D721Med (cell line): ENCODE measurements around the gene GDPD5.
"Not testable (repeated sequence)": the region's sequence is repeated elsewhere in the genome, so short reads cannot be mapped to it uniquely, and the experiment has no call there.

ENCODE experiments used
- DNase-seq: peaks from one replicate; pipeline ENCODE4 v3.0.0; 2011; ENCODE audit warnings: low spot score; ENCODE audit not compliant: insufficient read length
- FAIRE-seq: peaks from 2 replicates; lab custom pipeline; 2011; peaks lifted over from hg19 to GRCh38; lab: Jason Lieb, UNC
- CTCF ChIP-seq: IDR thresholded peaks from 2 replicates; pipeline ENCODE4 v1.5.1; 2012; ENCODE audit warnings: mild to moderate bottlenecking, control low read depth; ENCODE audit not compliant: insufficient read depth; ENCODE audit errors: missing control alignments

Gene GDPD5

GRCh38 chr11:75413864-75414263 lies 111.9 kb downstream of the GDPD5 start:
- DNase-seq = no peak
- no peak for TF ChIP-seq CTCF

GRCh38 chr11:75413146-75413545 lies 112.6 kb downstream of the GDPD5 start:
- DNase-seq, FAIRE-seq: not testable (repeated sequence)

More at GRCh38 chr11:75413864-75414263, 111.9 kb downstream of the GDPD5 start:
- no peak for FAIRE-seq

- not testable (repeated sequence) for DNase-seq, FAIRE-seq
Observed at GRCh38 chr11:75409971-75410370, 115.8 kb downstream of the GDPD5 start.

GRCh38 chr11:75408957-75409219 lies 116.9 kb downstream of the GDPD5 start:
- DNase-seq = no peak
- FAIRE-seq = no peak
- TF ChIP-seq CTCF = no peak

- TF ChIP-seq CTCF = no peak
- FAIRE-seq (no peak), DNase-seq (no peak)
Observed at GRCh38 chr11:75406338-75406777, 119.4 kb downstream of the GDPD5 start.

GRCh38 chr11:75403983-75404658 lies 121.6 kb downstream of the GDPD5 start:
- no peak for FAIRE-seq
- DNase-seq = no peak
- no peak for TF ChIP-seq CTCF

- DNase-seq (no peak), FAIRE-seq (no peak)
- TF ChIP-seq CTCF = no peak
Observed at GRCh38 chr11:75403037-75403436, 122.7 kb downstream of the GDPD5 start.

GRCh38 chr11:75402002-75402773 lies 123.6 kb downstream of the GDPD5 start:
- no peak for TF ChIP-seq CTCF
- DNase-seq = no peak
- no peak for FAIRE-seq
